ENCODE measurements around the gene YBEY.

The YBEY gene

GRCh38 chr21:46316708-46317324 lies 30.7 kb downstream of the YBEY start:
- H3K4me1 ChIP-seq (ENCODE audit: insufficient read depth, low read length, poor library complexity, severe bottlenecking): peaks cover 36% of the 10 kb centered on the region
- H3K9me3 ChIP-seq (ENCODE audit: insufficient read depth, low read depth, low read length): no peaks in the 10 kb centered on the region
- no peak overlapping the region for H3K4me2 ChIP-seq (ENCODE audit: low read depth, low read length, poor library complexity, severe bottlenecking)
- H3K36me3 ChIP-seq (ENCODE audit: insufficient read depth, low read length): no peaks in the 10 kb centered on the region
- peaks cover 8% of the 10 kb centered on the region for H4K20me1 ChIP-seq (ENCODE audit: insufficient read depth, low read length, poor library complexity, severe bottlenecking)
- no peaks in the 10 kb centered on the region for H3K9me2 ChIP-seq (replicated peaks; ENCODE audit: low read depth, low read length)
- H3K79me2 ChIP-seq (ENCODE audit: insufficient read depth, low read length): peaks cover 36% of the 10 kb centered on the region
- no peak overlapping the region for H3K9ac ChIP-seq (ENCODE audit: low read depth, low read length, poor library complexity, severe bottlenecking)
- H3K4me3 ChIP-seq (ENCODE audit: low read length, poor library complexity, severe bottlenecking): no peak overlapping the region
- no peaks in the 10 kb centered on the region for H3K27me3 ChIP-seq (ENCODE audit: insufficient read depth, low read length, poor library complexity, severe bottlenecking)
- H2AFZ ChIP-seq (ENCODE audit: low read length): no peak overlapping the region
- TF ChIP-seq EZH2phosphoT487 (IDR thresholded peaks at IDR 0.05; ENCODE audit: borderline replicate concordance) (no peak), CTCF (conservative IDR thresholded peaks at IDR 0.05; ENCODE audit: low read length) (no peak)
- peaks cover 12% of the 10 kb centered on the region for H3F3A ChIP-seq (ENCODE audit: low read depth)

GRCh38 chr21:46317710-46318463 lies 31.7 kb downstream of the YBEY start:
- peaks cover 47% of the 10 kb centered on the region for H3K79me2 ChIP-seq (ENCODE audit: insufficient read depth, low read length)
- peaks cover 19% of the 10 kb centered on the region for H4K20me1 ChIP-seq (ENCODE audit: insufficient read depth, low read length, poor library complexity, severe bottlenecking)
- no peaks in the 10 kb centered on the region for H3K9me2 ChIP-seq (replicated peaks; ENCODE audit: low read depth, low read length)
- no peaks in the 10 kb centered on the region; the same call in 1 of the 2 replicates for H3K36me3 ChIP-seq (ENCODE audit: insufficient read depth, low read length)
- H3K9me3 ChIP-seq (ENCODE audit: insufficient read depth, low read depth, low read length): no peaks in the 10 kb centered on the region
- H3K9ac ChIP-seq (ENCODE audit: low read depth, low read length, poor library complexity, severe bottlenecking): peak overlapping the region; percentile 42
- peaks cover 38% of the 10 kb centered on the region for H3K4me1 ChIP-seq (ENCODE audit: insufficient read depth, low read length, poor library complexity, severe bottlenecking)
- peak overlapping the region; percentile 36 for H3K4me3 ChIP-seq (ENCODE audit: low read length, poor library complexity, severe bottlenecking)
- H3K4me2 ChIP-seq (ENCODE audit: low read depth, low read length, poor library complexity, severe bottlenecking): peak overlapping the region; percentile 99
- peaks cover 7% of the 10 kb centered on the region for H3K27me3 ChIP-seq (ENCODE audit: insufficient read depth, low read length, poor library complexity, severe bottlenecking)
- TF ChIP-seq CTCF (conservative IDR thresholded peaks at IDR 0.05; ENCODE audit: low read length) (no peak), EZH2phosphoT487 (IDR thresholded peaks at IDR 0.05; ENCODE audit: borderline replicate concordance) (no peak)
- H3F3A ChIP-seq (ENCODE audit: low read depth): peaks cover 16% of the 10 kb centered on the region
- H2AFZ ChIP-seq (ENCODE audit: low read length): no peak overlapping the region

GRCh38 chr21:46318464-46318845 lies 32.3 kb downstream of the YBEY start:
- H3K9ac ChIP-seq (ENCODE audit: low read depth, low read length, poor library complexity, severe bottlenecking): peak overlapping the region; percentile 42
- no peaks in the 10 kb centered on the region; the same call in 1 of the 2 replicates for H3K36me3 ChIP-seq (ENCODE audit: insufficient read depth, low read length)
- no peak overlapping the region for H2AFZ ChIP-seq (ENCODE audit: low read length)
- H3K9me2 ChIP-seq (replicated peaks; ENCODE audit: low read depth, low read length): no peaks in the 10 kb centered on the region
- H3K4me1 ChIP-seq (ENCODE audit: insufficient read depth, low read length, poor library complexity, severe bottlenecking): peaks cover 38% of the 10 kb centered on the region
- peaks cover 23% of the 10 kb centered on the region for H4K20me1 ChIP-seq (ENCODE audit: insufficient read depth, low read length, poor library complexity, severe bottlenecking)
- H3K27me3 ChIP-seq (ENCODE audit: insufficient read depth, low read length, poor library complexity, severe bottlenecking): peaks cover 12% of the 10 kb centered on the region
- H3F3A ChIP-seq (ENCODE audit: low read depth): peaks cover 16% of the 10 kb centered on the region
- peak overlapping the region; percentile 36 for H3K4me3 ChIP-seq (ENCODE audit: low read length, poor library complexity, severe bottlenecking)
- peaks cover 53% of the 10 kb centered on the region for H3K79me2 ChIP-seq (ENCODE audit: insufficient read depth, low read length)
- peak overlapping the region; percentile 99 for H3K4me2 ChIP-seq (ENCODE audit: low read depth, low read length, poor library complexity, severe bottlenecking)
- no peak for TF ChIP-seq EZH2phosphoT487 (IDR thresholded peaks at IDR 0.05; ENCODE audit: borderline replicate concordance)
- TF ChIP-seq CTCF (conservative IDR thresholded peaks at IDR 0.05; ENCODE audit: low read length): no peak
- no peaks in the 10 kb centered on the region for H3K9me3 ChIP-seq (ENCODE audit: insufficient read depth, low read depth, low read length)
